ENCODE measurements around the gene PPP2R5C. TPM values are rescaled to one million over a fixed set of nuclear protein-coding genes. Genes with fewer than 3 reads are reported as not detected.

PPP2R5C gene
- total and polyA plus RNA-seq, 2 of the 4 experiments (the other 2 are of a cell fraction) = 65.9 to 78.7 TPM

GRCh38 chr14:101839661-101840060 lies 78.2 kb downstream of the PPP2R5C start:
- Histone ChIP-seq H4K5ac (ENCODE audit: low read depth, low read length) (no peak overlapping the region), H3K18ac (ENCODE audit: low read depth, low read length) (no peak overlapping the region), H2AK5ac (ENCODE audit: low read depth, low read length) (no peak overlapping the region), H2BK120ac (ENCODE audit: low read depth, low read length) (no peak overlapping the region), H3K4ac (ENCODE audit: low read depth, low read length) (no peak overlapping the region), H4K8ac (ENCODE audit: low read depth in 2 of 2, low read length in 2 of 2) (no peak overlapping the region), H3K4me1 (ENCODE audit: control insufficient read depth, insufficient read depth, low read length) (peaks cover 10% of the 10 kb centered on the region), H3K36me3 (ENCODE audit: control insufficient read depth, insufficient read depth, low read length) (peaks cover 7% of the 10 kb centered on the region; the same call in 1 of the 2 replicates), H3K23ac (ENCODE audit: low read depth, low read length) (no peak overlapping the region), H2AFZ (replicated peaks; ENCODE audit: low read length, poor library complexity) (no peak overlapping the region), H3K9me1 (ENCODE audit: insufficient read depth, low read length) (peaks cover 16% of the 10 kb centered on the region), H4K20me1 (ENCODE audit: insufficient read depth, low read length) (peaks cover 71% of the 10 kb centered on the region), H3K79me1 (ENCODE audit: low read depth in 1 of 2, low read length in 2 of 2) (peaks cover 45 to 90% of the 10 kb centered on the region in 2 experiments), H3K14ac (replicated peaks; ENCODE audit: low read depth, low read length) (no peak overlapping the region), H3K56ac (ENCODE audit: extremely low read depth, insufficient read depth, low read length) (no peak overlapping the region), H2BK5ac (ENCODE audit: low read depth, low read length, poor library complexity, severe bottlenecking) (no peak overlapping the region), H3K9me3 (ENCODE audit: control insufficient read depth, insufficient read depth, low read length) (no peaks in the 10 kb centered on the region), H3K4me3 (ENCODE audit: insufficient read depth, low read depth, low read length) (no peak overlapping the region), H3K27me3 (ENCODE audit: control insufficient read depth, insufficient read depth, low read length) (no peaks in the 10 kb centered on the region), H3K27ac (ENCODE audit: insufficient read depth, low read length) (no peak overlapping the region), H3K4me2 (ENCODE audit: low read depth, low read length) (no peak overlapping the region), H2AK9ac (replicated peaks; ENCODE audit: low read depth, low read length, poor library complexity) (no peak overlapping the region), H4K91ac (ENCODE audit: insufficient read depth, low read depth, low read length) (no peak overlapping the region), H2BK20ac (ENCODE audit: low read depth, low read length) (no peak overlapping the region), H2BK15ac (ENCODE audit: low read depth, low read length) (no peak overlapping the region), H3K9ac (ENCODE audit: low read depth, low read length) (no peak overlapping the region)
- CTCF ChIA-PET = no interaction called here
- DNase-seq = no peak
- ATAC-seq (ENCODE audit: low read depth) = no peak
- dilution Hi-C loops (cut with HindIII; ENCODE audit: low sequenced_read_pairs, unreplicated experiment) = no loop called here
- intact Hi-C loops (cut with micrococcal nuclease) = no loop called here
- BruUV-seq (replicated peaks) = no TSS peak
- POLR2A ChIA-PET (ENCODE audit: unreplicated experiment) = interaction anchor here (0.6 kb wide), 1 partner anchor 899 kb away, joined by 3 read pairs; no protein-coding TSS in a partner anchor
- WGBS, 2 experiments (ENCODE audit: extremely low coverage in 2 of 2, insufficient read length in 1 of 2) = no CpG with 5 or more reads among the region's 6 CpGs
- in situ Hi-C loops (cut with MboI; ENCODE audit: low sequenced_read_pairs) = no loop called here
- TF ChIP-seq, protein P1, sequence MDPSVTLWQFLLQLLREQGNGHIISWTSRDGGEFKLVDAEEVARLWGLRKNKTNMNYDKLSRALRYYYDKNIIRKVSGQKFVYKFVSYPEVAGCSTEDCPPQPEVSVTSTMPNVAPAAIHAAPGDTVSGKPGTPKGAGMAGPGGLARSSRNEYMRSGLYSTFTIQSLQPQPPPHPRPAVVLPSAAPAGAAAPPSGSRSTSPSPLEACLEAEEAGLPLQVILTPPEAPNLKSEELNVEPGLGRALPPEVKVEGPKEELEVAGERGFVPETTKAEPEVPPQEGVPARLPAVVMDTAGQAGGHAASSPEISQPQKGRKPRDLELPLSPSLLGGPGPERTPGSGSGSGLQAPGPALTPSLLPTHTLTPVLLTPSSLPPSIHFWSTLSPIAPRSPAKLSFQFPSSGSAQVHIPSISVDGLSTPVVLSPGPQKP (IDR thresholded peaks at IDR 0.05; ENCODE audit: borderline replicate concordance, low read depth, low read length) = no peak
- no peak for TF ChIP-seq MXI1 (IDR thresholded peaks at IDR 0.05; ENCODE audit: borderline replicate concordance, low read depth, low read length)
- no peak for TF ChIP-seq CEBPB (IDR thresholded peaks at IDR 0.05; ENCODE audit: low read depth, low read length)
- no peak for TF ChIP-seq POLR2A (IDR thresholded peaks at IDR 0.05; ENCODE audit: low read depth, low read length)
- no peak for TF ChIP-seq MAFK (IDR thresholded peaks at IDR 0.05; ENCODE audit: low read depth, low read length)
- no peak for TF ChIP-seq CTCF (conservative IDR thresholded peaks at IDR 0.05; ENCODE audit: low read depth, low read length)
- no peak for TF ChIP-seq FOS (IDR thresholded peaks at IDR 0.05; ENCODE audit: low read depth, low read length)
- no peak for TF ChIP-seq CHD1 (IDR thresholded peaks at IDR 0.05; ENCODE audit: low read depth, low read length)
- no peak for TF ChIP-seq NFE2L2 (IDR thresholded peaks at IDR 0.05; ENCODE audit: low read depth, low read length)
- TF ChIP-seq SMC3 (IDR thresholded peaks at IDR 0.05; ENCODE audit: low read depth, low read length) = no peak
